ENCODE results near the gene MORN2. TPM values are rescaled to one million over a fixed set of nuclear protein-coding genes. Genes with fewer than 3 reads are reported as not detected.

MORN2 gene
- total RNA-seq, 2 donors from 2014 or later, result 26.1 to 34.2 TPM

GRCh38 chr2:38863061-38863695, 12.6 kb upstream of the MORN2 start:
- Histone ChIP-seq H3K4me3 (no peak overlapping the region), H3K27ac (no peak overlapping the region), H3K36me3 (no peaks in the 10 kb centered on the region), H3K27me3 (replicated peaks; ENCODE audit: insufficient read depth) (no peaks in the 10 kb centered on the region), H3K9me3 (no peaks in the 10 kb centered on the region), H3K4me1 (replicated peaks) (no peaks in the 10 kb centered on the region)
- TF ChIP-seq CTCF (IDR thresholded peaks at IDR 0.05), result no peak
- TF ChIP-seq POLR2A (IDR thresholded peaks at IDR 0.05), result no peak
- no peak for TF ChIP-seq POLR2AphosphoS5 (IDR thresholded peaks at IDR 0.05)
- intact Hi-C loops (cut with DNase I), result no loop called here
- DNase-seq (ENCODE audit: low spot score), result no peak
- 68% methylated on average over 2 of the region's 2 CpGs for WGBS

- Histone ChIP-seq H3K27ac (no peak overlapping the region), H3K9me3 (no peaks in the 10 kb centered on the region), H3K4me1 (replicated peaks) (no peaks in the 10 kb centered on the region), H3K27me3 (replicated peaks; ENCODE audit: insufficient read depth) (no peaks in the 10 kb centered on the region), H3K4me3 (no peak overlapping the region), H3K36me3 (no peaks in the 10 kb centered on the region)
- TF ChIP-seq POLR2AphosphoS5 (IDR thresholded peaks at IDR 0.05), result no peak
- no peak for TF ChIP-seq POLR2A (IDR thresholded peaks at IDR 0.05)
- TF ChIP-seq CTCF (IDR thresholded peaks at IDR 0.05), result no peak
- WGBS, result 94% methylated on average over 3 of the region's 3 CpGs
- intact Hi-C loops (cut with DNase I), result no loop called here
- DNase-seq (ENCODE audit: low spot score), result no peak
Measured at GRCh38 chr2:38866773-38867443, 8.9 kb upstream of the MORN2 start.

GRCh38 chr2:38871432-38871831, 4.3 kb upstream of the MORN2 start:
- Histone ChIP-seq H3K36me3 (no peaks in the 10 kb centered on the region), H3K27me3 (replicated peaks; ENCODE audit: insufficient read depth) (no peaks in the 10 kb centered on the region), H3K9me3 (no peaks in the 10 kb centered on the region), H3K4me1 (replicated peaks) (no peaks in the 10 kb centered on the region), H3K27ac (no peak overlapping the region), H3K4me3 (no peak overlapping the region)
- WGBS, result 97% methylated on average over 3 of the region's 3 CpGs
- no peak for DNase-seq (ENCODE audit: low spot score)
- TF ChIP-seq POLR2A (IDR thresholded peaks at IDR 0.05), result no peak
- no peak for TF ChIP-seq CTCF (IDR thresholded peaks at IDR 0.05)
- TF ChIP-seq POLR2AphosphoS5 (IDR thresholded peaks at IDR 0.05), result no peak
- intact Hi-C loops (cut with DNase I), result no loop called here

- 75% methylated on average over 5 of the region's 5 CpGs for WGBS
- DNase-seq (ENCODE audit: low spot score), result no peak
- Histone ChIP-seq H3K4me3 (no peak overlapping the region), H3K27me3 (replicated peaks; ENCODE audit: insufficient read depth) (no peaks in the 10 kb centered on the region), H3K36me3 (no peaks in the 10 kb centered on the region), H3K9me3 (no peaks in the 10 kb centered on the region), H3K27ac (no peak overlapping the region), H3K4me1 (replicated peaks) (no peaks in the 10 kb centered on the region)
- intact Hi-C loops (cut with DNase I), result no loop called here
- no peak for TF ChIP-seq CTCF (IDR thresholded peaks at IDR 0.05)
- TF ChIP-seq POLR2A (IDR thresholded peaks at IDR 0.05), result no peak
- TF ChIP-seq POLR2AphosphoS5 (IDR thresholded peaks at IDR 0.05), result no peak
Measured at GRCh38 chr2:38873763-38874162, 2.0 kb upstream of the MORN2 start.

GRCh38 chr2:38875227-38875575, 575 bp upstream of the MORN2 start:
- no peaks in the 10 kb centered on the region for H3K9me3 ChIP-seq
- H3K36me3 ChIP-seq, result no peaks in the 10 kb centered on the region
- peak overlapping the region; percentile 56 to 63 for H3K4me3 ChIP-seq
- peak overlapping the region; percentile 13 to 62 for H3K27ac ChIP-seq
- DNase-seq (ENCODE audit: low spot score), result no peak
- no peaks in the 10 kb centered on the region for H3K4me1 ChIP-seq (replicated peaks)
- intact Hi-C loops (cut with DNase I), result no loop called here
- WGBS, result under 1% methylated on average over 10 of the region's 10 CpGs
- H3K27me3 ChIP-seq (replicated peaks; ENCODE audit: insufficient read depth), result no peaks in the 10 kb centered on the region
- no peak for TF ChIP-seq POLR2A (IDR thresholded peaks at IDR 0.05)
- TF ChIP-seq CTCF (IDR thresholded peaks at IDR 0.05), result no peak
- no peak for TF ChIP-seq POLR2AphosphoS5 (IDR thresholded peaks at IDR 0.05)

Data from prostate gland (tissue), 2 donors.